ENCODE measurements around the gene DNAH6. TPM values are rescaled to one million over a fixed set of nuclear protein-coding genes. Genes with fewer than 3 reads are reported as not detected.

Gene DNAH6
- total RNA-seq, 1 experiment from 2014 or later: not detected

GRCh38 chr2:84748341-84748740 lies 232.0 kb downstream of the DNAH6 start:
- intact Hi-C loops (cut with micrococcal nuclease; ENCODE audit: unreplicated experiment): no loop called here
- no peak for TF ChIP-seq EZH2 (IDR thresholded peaks at IDR 0.05; ENCODE audit: borderline replicate concordance, low read depth, low read length, poor library complexity, severe bottlenecking)
- no peak for TF ChIP-seq CTCF (conservative IDR thresholded peaks at IDR 0.05; ENCODE audit: low read depth, low read length)
- Histone ChIP-seq H3K4me1 (ENCODE audit: insufficient read depth, low read length, poor library complexity, severe bottlenecking) (no peaks in the 10 kb centered on the region), H3K27me3 (replicated peaks; ENCODE audit: insufficient read depth, low read depth, low read length, poor library complexity) (peaks cover 12% of the 10 kb centered on the region), H3K9me3 (ENCODE audit: low read depth, low read length, poor library complexity, severe bottlenecking) (no peaks in the 10 kb centered on the region), H3K36me3 (ENCODE audit: insufficient read depth, low read length, poor library complexity, severe bottlenecking) (no peaks in the 10 kb centered on the region), H3K27ac (ENCODE audit: low read depth, low read length, poor library complexity, severe bottlenecking) (no peak overlapping the region), H3K4me3 (ENCODE audit: low read depth, low read length, poor library complexity, severe bottlenecking) (no peak overlapping the region)
- no peak for DNase-seq (ENCODE audit: low spot score)
- ChIA-PET CTCF (no interaction called here), POLR2A (ENCODE audit: low non-redundant PET) (no interaction called here)
- no TSS peak for BruUV-seq (replicated peaks)

DNA sequence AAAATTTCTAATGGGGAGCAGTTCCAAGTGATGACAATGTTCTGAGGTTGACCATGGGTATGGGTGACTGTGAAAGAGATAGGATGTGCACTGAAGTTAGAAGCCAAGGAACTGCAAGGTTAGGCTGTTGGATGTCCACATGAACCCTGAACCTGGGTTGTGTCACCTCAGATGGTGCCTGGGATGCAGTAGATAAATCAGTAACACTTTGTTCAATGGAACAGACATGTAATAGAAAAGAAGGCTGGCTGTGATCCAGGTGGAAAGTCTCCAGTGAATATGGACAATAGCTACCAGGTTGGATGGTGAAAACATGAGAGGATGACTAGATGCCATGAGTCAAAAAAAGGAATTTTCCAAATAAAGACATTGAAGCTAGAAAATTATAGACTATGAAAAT lies 233.1 kb downstream of the DNAH6 start:
- Histone ChIP-seq H3K4me3 (ENCODE audit: low read depth, low read length, poor library complexity, severe bottlenecking) (no peak overlapping the region), H3K9me3 (ENCODE audit: low read depth, low read length, poor library complexity, severe bottlenecking) (no peaks in the 10 kb centered on the region), H3K36me3 (ENCODE audit: insufficient read depth, low read length, poor library complexity, severe bottlenecking) (no peaks in the 10 kb centered on the region), H3K4me1 (ENCODE audit: insufficient read depth, low read length, poor library complexity, severe bottlenecking) (no peaks in the 10 kb centered on the region), H3K27ac (ENCODE audit: low read depth, low read length, poor library complexity, severe bottlenecking) (no peak overlapping the region), H3K27me3 (replicated peaks; ENCODE audit: insufficient read depth, low read depth, low read length, poor library complexity) (peaks cover 7% of the 10 kb centered on the region)
- TF ChIP-seq EZH2 (IDR thresholded peaks at IDR 0.05; ENCODE audit: borderline replicate concordance, low read depth, low read length, poor library complexity, severe bottlenecking) (no peak), CTCF (conservative IDR thresholded peaks at IDR 0.05; ENCODE audit: low read depth, low read length) (no peak)
- no peak for DNase-seq (ENCODE audit: low spot score)
- intact Hi-C loops (cut with micrococcal nuclease; ENCODE audit: unreplicated experiment): no loop called here
- ChIA-PET CTCF (no interaction called here), POLR2A (ENCODE audit: low non-redundant PET) (no interaction called here)
- BruUV-seq (replicated peaks): no TSS peak

DNA sequence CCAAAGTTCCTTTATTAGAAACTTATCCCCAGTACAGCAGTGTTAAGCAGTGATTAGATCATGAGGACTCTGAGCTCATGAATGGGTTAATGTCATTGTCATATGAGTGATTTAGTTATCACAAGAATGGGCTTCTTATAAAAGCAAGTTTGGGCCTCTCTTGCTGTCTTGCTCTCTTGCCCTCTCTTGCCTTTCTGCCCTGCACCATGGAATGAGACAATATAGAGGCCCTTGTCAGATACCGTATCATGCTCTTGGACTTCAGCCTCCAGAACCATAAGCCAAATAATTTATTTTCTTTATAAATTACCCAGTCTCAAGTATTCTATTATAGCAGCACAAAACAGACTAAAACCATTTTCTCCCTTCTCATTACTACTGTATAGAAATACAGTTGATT lies 238.8 kb downstream of the DNAH6 start:
- H3K36me3 ChIP-seq (ENCODE audit: insufficient read depth, low read length, poor library complexity, severe bottlenecking): no peaks in the 10 kb centered on the region
- no peak for DNase-seq (ENCODE audit: low spot score)
- CTCF ChIA-PET: no interaction called here
- no peak overlapping the region for H3K27ac ChIP-seq (ENCODE audit: low read depth, low read length, poor library complexity, severe bottlenecking)
- H3K9me3 ChIP-seq (ENCODE audit: low read depth, low read length, poor library complexity, severe bottlenecking): no peaks in the 10 kb centered on the region
- H3K27me3 ChIP-seq (replicated peaks; ENCODE audit: insufficient read depth, low read depth, low read length, poor library complexity): no peaks in the 10 kb centered on the region
- POLR2A ChIA-PET (ENCODE audit: low non-redundant PET): no interaction called here
- H3K4me1 ChIP-seq (ENCODE audit: insufficient read depth, low read length, poor library complexity, severe bottlenecking): no peaks in the 10 kb centered on the region
- TF ChIP-seq CTCF (conservative IDR thresholded peaks at IDR 0.05; ENCODE audit: low read depth, low read length) (no peak), EZH2 (IDR thresholded peaks at IDR 0.05; ENCODE audit: borderline replicate concordance, low read depth, low read length, poor library complexity, severe bottlenecking) (no peak)
- no peak overlapping the region for H3K4me3 ChIP-seq (ENCODE audit: low read depth, low read length, poor library complexity, severe bottlenecking)
- BruUV-seq (replicated peaks): no TSS peak
- intact Hi-C loops (cut with micrococcal nuclease; ENCODE audit: unreplicated experiment): no loop called here
